PC-3 (cell line): ENCODE results near the gene GPAM. TPM values are rescaled to one million over a fixed set of nuclear protein-coding genes. Genes with fewer than 3 reads are reported as not detected.
"Not testable (repeated sequence)": the region's sequence is repeated elsewhere in the genome, so short reads cannot be mapped to it uniquely, and the experiment has no call there.

Experiments used
- ATAC-seq: fragments of 200-7000 bp; cut with Tn5 transposase; 2 replicates; pipeline ENCODE4 v1.9.1; 2020; ENCODE audit warnings: mild to moderate bottlenecking, moderate library complexity
- BruUV-seq: library from RNA; stranded (reverse); fragments of 400-500 nt; replicated peaks from 2 replicates; lab custom pipeline; 2021; lab: Mats Ljungman, UMichigan
- CTCF ChIA-PET: fragments of 300-600 bp; sonication (Branson Sonifier 250); formaldehyde crosslinking; loops from one replicate; lab custom pipeline; 2022; ENCODE audit warnings: antibody characterized with exemption; lab: Charles Lee
- POLR2A ChIA-PET: fragments of 300-600 bp; sonication (Branson Sonifier 250); formaldehyde crosslinking; loops from one replicate; lab custom pipeline; 2022; ENCODE audit warnings: antibody characterized with exemption; ENCODE audit not compliant: unreplicated experiment; lab: Charles Lee
- DNase-seq: peaks from one replicate; pipeline ENCODE4 v3.0.0-alpha.2; 2015
- H2AFZ ChIP-seq: fragments of 300-600 bp; sonication (generic); 2 replicates; pipeline ENCODE4 v1.6.0; 2016; ENCODE audit warnings: antibody characterized with exemption, low read length
- H3F3A ChIP-seq: fragments of 300-600 bp; sonication (generic); one replicate; pipeline ENCODE4 v1.6.0; 2017; ENCODE audit warnings: antibody characterized with exemption, low read length, control low read depth, mild to moderate bottlenecking; ENCODE audit not compliant: unreplicated experiment
- H3K27ac ChIP-seq: fragments of 300-600 bp; sonication (generic); 2 replicates; pipeline ENCODE4 v1.5.1; 2016; ENCODE audit warnings: mild to moderate bottlenecking, low read length
- H3K27me3 ChIP-seq: fragments of 300-600 bp; sonication (generic); 2 replicates; pipeline ENCODE4 v1.6.1; 2016; ENCODE audit warnings: low read length, mixed read lengths
- H3K36me3 ChIP-seq: fragments of 300-600 bp; sonication (generic); 2 replicates; pipeline ENCODE4 v1.6.1; 2016; ENCODE audit warnings: low read depth, mixed run types, low read length, mixed read lengths
- H3K4me1 ChIP-seq: fragments of 300-600 bp; sonication (generic); 2 replicates; pipeline ENCODE4 v1.5.1; 2016; ENCODE audit warnings: low read length; ENCODE audit not compliant: insufficient read depth
- H3K4me2 ChIP-seq: fragments of 300-600 bp; sonication (generic); 2 replicates; pipeline ENCODE4 v1.6.0; 2016; ENCODE audit warnings: low read length
- H3K4me3 ChIP-seq: fragments of 300-600 bp; sonication (generic); 2 replicates; pipeline ENCODE4 v1.5.1; 2016; ENCODE audit warnings: mild to moderate bottlenecking, low read length, mixed read lengths
- H3K79me2 ChIP-seq: fragments of 300-600 bp; sonication (generic); 2 replicates; pipeline ENCODE4 v1.6.1; 2017; ENCODE audit warnings: low read length, mixed read lengths
- H3K9ac ChIP-seq: fragments of 300-600 bp; sonication (generic); 2 replicates; pipeline ENCODE4 v1.6.0; 2016; ENCODE audit warnings: mild to moderate bottlenecking, low read length
- H3K9me2 ChIP-seq: fragments of 300-600 bp; sonication (generic); replicated peaks from 2 replicates; pipeline ENCODE4 v1.6.1; 2016; ENCODE audit warnings: mixed run types, low read length, mixed read lengths
- H3K9me3 ChIP-seq: fragments of 300-600 bp; sonication (generic); 2 replicates; pipeline ENCODE4 v1.6.1; 2016; ENCODE audit warnings: low read length, mixed read lengths
- H4K20me1 ChIP-seq: fragments of 300-600 bp; sonication (generic); 2 replicates; pipeline ENCODE4 v1.6.1; 2016; ENCODE audit warnings: low read length, mixed read lengths
- EZH2 ChIP-seq: fragments of 300-600 bp; sonication (generic); IDR thresholded peaks from one replicate; pipeline ENCODE4 v1.6.1; 2017; ENCODE audit warnings: antibody characterized with exemption, mild to moderate bottlenecking, low read length; ENCODE audit not compliant: unreplicated experiment
- EZH2phosphoT487 ChIP-seq: fragments of 300-600 bp; sonication (generic); IDR thresholded peaks from 2 replicates; pipeline ENCODE4 v1.6.1; 2018; ENCODE audit warnings: mild to moderate bottlenecking, antibody characterized with exemption, low read length, borderline replicate concordance
- intact Hi-C: fragments of 100-400 bp; cut with micrococcal nuclease; formaldehyde crosslinking; loops from 2 replicates; pipeline ENCODE4 v1.9.0; 2023
- total RNA-seq: library from RNA; depleted of rRNA; stranded (reverse); fragments of >200 nt; gene quantifications from 2 replicates; pipeline ENCODE4 v1.2.3, GENCODE V29; 2014
- TF ChIP-seq, protein P1 (sequence below): fragments of 300-600 bp; sonication (generic); conservative IDR thresholded peaks from 2 replicates; pipeline ENCODE4 v1.5.1; 2017; ENCODE audit warnings: antibody characterized with exemption, low read depth, mild to moderate bottlenecking, low read length

GPAM gene
- total RNA-seq, 1 experiment from 2014 or later, result 6.2 TPM

- H3K36me3 ChIP-seq, intact Hi-C loops, H3K9me2 ChIP-seq, BruUV-seq, H3K27me3 ChIP-seq, H4K20me1 ChIP-seq, H3K4me1 ChIP-seq, DNase-seq, H3K4me2 ChIP-seq, POLR2A ChIA-PET, ATAC-seq, H3K27ac ChIP-seq, H3K79me2 ChIP-seq, H3K9ac ChIP-seq, H2AFZ ChIP-seq, H3K4me3 ChIP-seq, H3K9me3 ChIP-seq, H3F3A ChIP-seq, CTCF ChIA-PET: not testable (repeated sequence)
Measured at GRCh38 chr10:112197662-112198061, 14.1 kb upstream of the GPAM start.

GRCh38 chr10:112195224-112195623 lies 11.7 kb upstream of the GPAM start:
- H3F3A ChIP-seq, result no peaks in the 10 kb centered on the region
- no peaks in the 10 kb centered on the region for H3K9me2 ChIP-seq
- H3K27ac ChIP-seq, result no peak overlapping the region
- H3K79me2 ChIP-seq, result no peaks in the 10 kb centered on the region
- intact Hi-C loops, result no loop called here
- ChIA-PET CTCF (no interaction called here), POLR2A (no interaction called here)
- TF ChIP-seq EZH2phosphoT487 (no peak), EZH2 (no peak)
- TF ChIP-seq, protein P1, sequence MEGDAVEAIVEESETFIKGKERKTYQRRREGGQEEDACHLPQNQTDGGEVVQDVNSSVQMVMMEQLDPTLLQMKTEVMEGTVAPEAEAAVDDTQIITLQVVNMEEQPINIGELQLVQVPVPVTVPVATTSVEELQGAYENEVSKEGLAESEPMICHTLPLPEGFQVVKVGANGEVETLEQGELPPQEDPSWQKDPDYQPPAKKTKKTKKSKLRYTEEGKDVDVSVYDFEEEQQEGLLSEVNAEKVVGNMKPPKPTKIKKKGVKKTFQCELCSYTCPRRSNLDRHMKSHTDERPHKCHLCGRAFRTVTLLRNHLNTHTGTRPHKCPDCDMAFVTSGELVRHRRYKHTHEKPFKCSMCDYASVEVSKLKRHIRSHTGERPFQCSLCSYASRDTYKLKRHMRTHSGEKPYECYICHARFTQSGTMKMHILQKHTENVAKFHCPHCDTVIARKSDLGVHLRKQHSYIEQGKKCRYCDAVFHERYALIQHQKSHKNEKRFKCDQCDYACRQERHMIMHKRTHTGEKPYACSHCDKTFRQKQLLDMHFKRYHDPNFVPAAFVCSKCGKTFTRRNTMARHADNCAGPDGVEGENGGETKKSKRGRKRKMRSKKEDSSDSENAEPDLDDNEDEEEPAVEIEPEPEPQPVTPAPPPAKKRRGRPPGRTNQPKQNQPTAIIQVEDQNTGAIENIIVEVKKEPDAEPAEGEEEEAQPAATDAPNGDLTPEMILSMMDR, result no peak
- H3K4me1 ChIP-seq, result no peaks in the 10 kb centered on the region
- H3K4me2 ChIP-seq, result no peak overlapping the region
- H4K20me1 ChIP-seq, result no peaks in the 10 kb centered on the region
- DNase-seq, result no peak
- ATAC-seq, result no peak
- no peaks in the 10 kb centered on the region for H3K27me3 ChIP-seq
- no peak overlapping the region for H3K9ac ChIP-seq
- no peak overlapping the region for H2AFZ ChIP-seq
- no peak overlapping the region for H3K4me3 ChIP-seq
- H3K36me3 ChIP-seq, result no peaks in the 10 kb centered on the region
- no peaks in the 10 kb centered on the region for H3K9me3 ChIP-seq
- no TSS peak for BruUV-seq

GRCh38 chr10:112191791-112192190 lies 8.2 kb upstream of the GPAM start:
- Histone ChIP-seq H3K9me2 (no peaks in the 10 kb centered on the region), H3K79me2 (no peaks in the 10 kb centered on the region), H3K27ac (no peak overlapping the region), H3K4me2 (no peak overlapping the region), H3K27me3 (no peaks in the 10 kb centered on the region), H3K4me3 (no peak overlapping the region), H3K36me3 (no peaks in the 10 kb centered on the region), H3F3A (no peaks in the 10 kb centered on the region), H2AFZ (no peak overlapping the region), H4K20me1 (no peaks in the 10 kb centered on the region), H3K9me3 (no peaks in the 10 kb centered on the region), H3K9ac (no peak overlapping the region), H3K4me1 (no peaks in the 10 kb centered on the region)
- intact Hi-C loops, result no loop called here
- DNase-seq, result no peak
- no peak for ATAC-seq
- CTCF ChIA-PET, result no interaction called here
- POLR2A ChIA-PET, result interaction anchor here (0.6 kb wide), 1 partner anchor 12 kb away, joined by 3 read pairs; no protein-coding TSS in a partner anchor
- TF ChIP-seq EZH2phosphoT487 (no peak), EZH2 (no peak)
- TF ChIP-seq, protein P1, result no peak
- no TSS peak for BruUV-seq
